ENCODE results near the gene MAGOHB.
A peak's percentile ranks its signal among the peaks of the same experiment; 100 is the strongest.
"Not testable (repeated sequence)": the region's sequence is repeated elsewhere in the genome, so short reads cannot be mapped to it uniquely, and the experiment has no call there.

Gene MAGOHB

DNA sequence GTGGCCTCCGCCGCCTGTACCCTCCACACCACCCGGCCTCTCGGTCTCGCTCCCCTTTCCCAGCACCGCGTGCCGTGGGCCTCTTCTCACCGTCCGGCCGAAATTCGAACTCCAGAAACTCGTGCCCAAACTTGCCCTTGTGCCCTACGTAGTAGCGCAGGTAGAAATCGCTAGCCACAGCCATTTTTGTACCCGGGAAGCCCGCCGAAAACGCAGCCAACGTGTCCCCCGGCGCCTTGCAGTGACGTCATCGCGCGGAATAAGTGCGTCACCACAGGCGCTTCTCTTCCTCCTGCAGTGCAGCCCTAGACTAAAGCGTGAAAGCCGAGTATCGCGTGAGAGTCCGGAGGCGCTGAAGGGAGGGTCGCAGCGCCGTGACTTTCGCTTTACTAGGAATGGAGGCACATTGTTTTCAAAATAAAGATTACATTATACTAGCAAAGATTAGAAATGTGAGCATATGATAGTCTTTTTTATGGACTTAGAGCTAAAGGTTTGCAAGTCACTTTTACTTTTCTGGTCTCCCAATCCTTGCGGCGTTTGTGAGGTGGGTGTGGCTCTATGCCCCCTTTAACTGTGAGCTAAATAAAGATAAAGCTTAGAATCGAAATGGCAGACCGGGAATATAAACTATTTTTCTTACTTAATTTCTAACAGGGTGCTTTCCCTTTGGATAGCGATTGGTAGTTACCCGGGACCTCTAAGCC lies at the start of gene MAGOHB:
Gene MAGOHB (minus strand): TSS at position 261 of the 707 bp plus-strand sequence. CDS start 77 bp downstream, at position 184.
- peak; percentile 95 for DNase-seq

DNA sequence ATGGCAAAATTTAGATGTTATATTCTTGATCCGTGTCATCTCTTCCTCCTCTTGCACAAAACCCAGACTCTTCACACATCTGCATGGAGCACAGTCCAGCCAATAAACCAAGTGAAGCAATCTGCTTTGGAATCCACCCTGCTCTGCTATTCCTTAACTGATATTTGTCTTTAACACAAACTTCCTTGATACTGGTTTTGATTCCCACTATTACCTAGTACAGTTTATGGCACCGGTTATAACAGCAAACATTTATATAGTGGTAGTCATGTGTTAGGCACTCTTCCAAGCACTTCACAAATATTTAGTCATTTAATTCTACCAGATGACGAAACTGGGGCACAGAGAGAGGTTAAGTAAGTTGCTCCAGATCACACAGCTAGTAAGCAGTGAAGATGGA lies 47.9 kb upstream of the MAGOHB start:
- DNase-seq = no peak

DNA sequence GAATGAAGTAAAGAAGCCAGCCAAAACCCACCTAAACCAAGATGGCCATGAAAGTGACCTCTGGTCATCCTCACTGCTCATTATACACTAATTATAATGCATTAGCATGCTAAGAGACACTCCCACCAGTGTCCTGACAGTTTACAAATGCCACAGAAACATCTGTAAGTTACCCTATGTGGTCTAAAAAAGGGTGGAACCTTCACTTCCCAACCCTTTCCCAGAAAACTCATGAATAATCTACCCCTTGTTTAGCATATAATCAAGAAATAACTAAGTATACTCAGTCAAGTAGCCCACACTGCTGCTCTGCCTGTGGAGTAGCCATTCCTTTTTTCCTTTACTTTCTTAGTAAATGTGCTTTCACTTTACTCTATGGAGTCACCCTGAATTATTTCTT lies 40.6 kb upstream of the MAGOHB start:
- no peak for DNase-seq

DNA sequence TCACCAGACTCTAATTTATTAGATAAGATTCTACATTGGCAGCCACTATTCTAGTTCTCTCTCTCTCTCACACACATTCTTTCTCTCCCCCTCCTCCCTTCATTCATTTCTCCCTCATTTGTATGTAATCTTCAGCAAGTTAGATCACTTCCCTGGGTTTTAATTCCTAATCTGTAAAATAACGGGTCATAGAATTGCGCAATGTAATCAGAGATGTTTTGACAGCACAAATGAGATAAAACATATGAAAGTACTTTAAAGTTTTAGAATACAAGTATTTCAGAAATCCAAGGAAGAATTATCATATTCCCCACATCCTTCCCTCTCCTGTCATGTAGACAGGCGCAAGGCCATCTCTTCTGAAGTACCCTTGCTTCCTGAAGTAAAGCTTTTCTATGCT lies 38.8 kb upstream of the MAGOHB start:
- DNase-seq = no peak

DNA sequence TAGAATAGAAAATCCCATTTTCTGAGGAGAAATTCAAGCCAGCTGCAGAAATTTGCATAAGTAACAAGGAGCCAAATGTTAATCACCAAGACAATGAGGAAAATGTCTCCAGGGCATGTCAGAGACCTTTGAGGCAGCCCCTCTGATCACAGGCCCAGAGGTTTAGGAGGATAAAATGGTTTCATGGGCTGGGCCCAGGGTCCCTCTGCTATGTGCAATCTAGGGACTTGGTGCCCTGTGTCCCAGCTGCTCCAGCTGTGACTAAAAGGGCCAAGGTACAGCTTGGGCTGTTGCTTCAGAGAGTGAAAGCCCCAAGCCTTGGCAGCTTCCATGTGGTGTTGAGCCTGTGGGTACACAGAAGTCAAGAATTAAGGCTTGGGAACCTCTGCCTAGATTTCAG lies 33.2 kb upstream of the MAGOHB start:
- DNase-seq = not testable (repeated sequence)

DNA sequence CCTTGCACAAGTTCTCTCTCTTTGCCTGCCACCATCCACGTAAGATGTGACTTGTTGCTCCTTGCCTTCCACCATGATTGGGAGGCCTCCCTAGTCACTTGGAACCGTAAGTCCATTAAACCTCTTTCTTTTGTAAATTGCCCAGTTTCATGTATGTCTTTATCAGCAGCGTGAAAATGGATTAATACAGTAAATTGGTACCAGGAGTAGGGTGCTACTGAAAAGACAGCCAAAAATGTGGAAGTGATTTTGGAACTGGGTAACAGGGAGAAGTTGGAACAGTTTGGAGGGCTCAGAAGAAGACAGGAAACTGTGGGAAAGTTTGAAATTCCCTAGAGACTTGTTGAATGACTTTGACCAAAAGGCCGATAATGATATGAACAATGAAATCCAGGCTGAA lies 32.5 kb upstream of the MAGOHB start:
- DNase-seq = no peak

DNA sequence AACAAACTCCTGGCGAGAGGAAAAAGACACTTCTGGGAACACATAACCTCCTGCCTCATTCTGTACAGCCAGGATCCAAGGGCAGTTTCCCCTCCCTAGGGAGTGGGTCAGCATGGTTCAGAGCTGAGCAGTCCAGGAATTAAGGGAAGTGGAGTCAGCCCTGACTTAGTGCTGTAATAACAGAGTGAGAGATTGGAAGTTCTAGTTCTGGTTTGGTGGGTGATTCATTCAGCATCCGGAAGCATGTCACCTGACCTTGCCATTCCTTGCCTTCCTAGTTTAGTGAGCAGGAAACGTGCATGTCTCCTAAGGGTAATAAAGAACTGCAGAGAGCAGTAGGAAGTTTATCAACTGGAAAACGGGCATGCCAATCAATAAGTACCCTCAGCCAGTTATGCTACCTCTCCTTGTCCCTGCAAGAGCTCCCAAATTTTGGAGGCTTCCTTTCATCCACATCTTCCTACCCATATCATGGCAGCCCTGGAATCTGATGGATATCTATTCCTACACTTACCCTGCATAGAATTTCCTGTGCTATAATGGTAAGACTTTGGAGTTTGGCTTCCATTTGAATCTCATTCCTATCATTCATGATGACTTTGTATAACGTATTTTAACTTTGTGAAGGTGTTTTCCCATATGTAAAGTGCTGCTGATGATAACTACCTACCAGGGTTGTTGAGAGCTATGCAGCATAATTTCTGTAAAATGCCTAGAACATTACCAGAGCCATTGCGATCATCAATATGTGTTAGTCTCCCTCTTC lies 28.5 kb upstream of the MAGOHB start:
- DNase-seq = no peak

DNA sequence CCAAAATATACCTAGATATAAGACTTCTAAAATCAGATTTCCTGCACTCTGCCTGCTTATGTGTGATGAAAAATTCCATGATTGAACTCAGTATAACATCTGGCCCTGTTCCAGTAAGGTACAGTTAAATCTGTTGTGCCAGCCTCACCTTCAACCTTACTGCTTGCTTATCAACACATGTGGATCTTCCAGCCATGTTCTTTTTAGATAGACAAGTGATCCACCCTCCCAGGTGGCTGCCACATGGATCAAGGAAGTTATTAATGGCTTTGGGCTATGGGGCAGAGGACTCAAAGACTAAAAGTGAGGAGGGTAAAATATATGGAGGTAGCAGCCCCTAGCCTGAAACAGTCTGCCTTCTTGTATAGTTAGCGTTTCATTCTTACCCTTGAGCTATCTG lies 25.3 kb upstream of the MAGOHB start:
- no peak for DNase-seq

DNA sequence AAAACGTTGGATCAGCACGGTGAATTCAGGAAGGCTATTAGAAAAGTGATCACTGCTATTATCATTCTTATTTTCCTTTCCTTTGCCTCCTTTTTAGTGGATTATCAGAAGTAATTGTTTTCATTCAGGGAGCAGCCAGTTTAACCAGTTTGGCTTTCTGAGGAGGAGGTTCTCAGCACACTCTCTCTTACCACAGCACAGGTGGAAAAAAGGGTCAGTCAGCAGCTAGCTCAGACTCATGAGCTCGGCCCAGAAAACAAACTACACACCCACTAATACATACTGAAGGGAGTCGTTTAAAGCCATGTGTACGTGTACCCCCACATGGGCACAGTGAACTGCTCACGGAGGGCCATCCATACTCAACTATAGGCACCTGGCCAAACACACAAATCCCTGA lies 23.2 kb upstream of the MAGOHB start:
- no peak for DNase-seq

DNA sequence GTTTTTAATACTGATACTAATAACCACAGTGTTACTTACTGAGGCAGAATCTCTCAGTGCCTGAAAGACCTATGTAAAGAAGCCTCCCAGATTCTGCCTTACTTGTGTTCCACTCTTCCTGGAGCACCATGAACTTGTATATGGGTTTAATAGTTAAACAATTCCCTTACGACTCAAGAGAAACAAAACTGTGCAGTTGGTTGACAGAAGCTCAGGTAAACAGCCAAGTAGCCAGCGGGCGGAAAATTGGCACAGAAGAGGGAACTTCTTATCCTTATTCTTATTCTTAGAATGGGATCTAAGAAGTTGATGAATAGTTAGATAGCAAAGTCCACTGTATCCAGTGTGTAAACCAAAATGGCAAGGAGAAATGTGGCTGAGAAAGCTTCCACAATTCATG lies 22.7 kb upstream of the MAGOHB start:
- DNase-seq = no peak

DNA sequence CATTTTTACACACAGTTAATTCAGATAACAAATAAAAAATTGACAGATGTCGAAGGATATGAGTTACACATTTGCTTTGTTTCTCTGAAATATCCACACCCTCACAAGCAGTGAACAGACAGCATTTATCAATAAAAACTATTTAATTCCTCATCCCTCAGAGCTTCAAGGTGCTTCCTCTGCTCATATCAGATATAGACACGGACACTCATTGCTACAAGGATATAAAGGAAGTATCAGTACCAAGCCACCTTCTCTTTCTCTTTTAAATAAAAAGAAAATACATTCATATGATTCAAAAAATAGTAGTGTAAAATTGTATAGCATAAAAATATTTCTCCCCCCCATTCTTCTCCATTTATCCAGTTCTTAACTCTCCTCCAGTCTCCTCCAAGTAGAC lies 21.9 kb upstream of the MAGOHB start:
- DNase-seq = no peak

DNA sequence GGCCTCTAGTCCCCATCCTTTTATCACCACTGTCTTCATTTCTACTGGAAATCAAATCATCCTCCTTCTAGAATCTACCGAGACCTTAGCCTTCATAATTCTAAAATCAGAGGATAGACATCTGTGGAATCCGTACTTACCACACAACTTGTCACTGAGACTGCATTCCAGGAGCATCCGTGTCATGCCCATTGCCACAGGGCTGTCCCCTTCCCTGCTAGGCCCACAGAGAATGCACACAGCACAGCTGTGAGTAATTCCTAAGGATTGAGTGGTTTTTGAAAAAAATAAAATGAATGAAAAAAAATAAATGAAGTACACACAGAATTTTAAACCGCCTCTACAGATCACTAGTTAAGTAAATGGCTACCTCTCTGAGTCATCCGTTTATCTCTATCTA lies 21.0 kb upstream of the MAGOHB start:
- no peak for DNase-seq

DNA sequence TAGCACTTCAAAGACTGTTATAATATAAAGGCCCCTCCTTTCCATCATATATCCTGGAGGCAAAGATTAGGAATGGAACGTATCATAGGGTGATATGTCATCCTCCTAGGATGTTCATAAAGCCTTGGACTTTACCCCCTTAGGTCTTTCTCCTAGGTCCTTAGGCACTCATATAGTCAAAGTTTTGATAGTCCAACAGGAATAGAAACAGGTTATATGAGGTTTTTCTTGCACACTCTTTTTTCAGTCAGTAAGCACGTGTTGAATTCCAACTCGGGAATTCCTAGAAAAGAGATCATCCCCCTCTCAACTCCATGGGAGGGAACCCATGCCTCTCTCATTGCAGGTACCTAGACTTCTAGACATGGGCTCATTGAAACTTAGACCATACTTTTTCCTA lies 20.1 kb upstream of the MAGOHB start:
- no peak for DNase-seq

DNA sequence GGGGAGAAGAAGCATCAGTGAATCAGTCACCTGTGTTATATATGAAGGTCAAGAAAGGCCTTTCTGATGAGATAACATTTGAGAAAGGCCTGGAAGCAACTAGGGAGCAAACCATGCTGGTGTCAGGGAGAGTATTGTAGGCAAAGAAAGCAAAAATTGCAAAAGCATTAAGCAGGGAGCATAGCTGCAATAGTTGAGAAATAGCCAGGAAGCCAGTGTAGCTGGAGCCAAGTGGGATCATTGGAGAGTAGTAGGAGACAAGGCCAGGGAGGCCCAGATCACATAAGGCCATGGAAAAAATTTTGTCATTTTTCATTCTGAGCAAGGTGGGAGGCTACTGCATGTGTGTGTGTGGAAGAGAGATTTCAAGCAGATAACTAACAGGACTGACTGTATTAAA lies 18.8 kb upstream of the MAGOHB start:
- no peak for DNase-seq

DNA sequence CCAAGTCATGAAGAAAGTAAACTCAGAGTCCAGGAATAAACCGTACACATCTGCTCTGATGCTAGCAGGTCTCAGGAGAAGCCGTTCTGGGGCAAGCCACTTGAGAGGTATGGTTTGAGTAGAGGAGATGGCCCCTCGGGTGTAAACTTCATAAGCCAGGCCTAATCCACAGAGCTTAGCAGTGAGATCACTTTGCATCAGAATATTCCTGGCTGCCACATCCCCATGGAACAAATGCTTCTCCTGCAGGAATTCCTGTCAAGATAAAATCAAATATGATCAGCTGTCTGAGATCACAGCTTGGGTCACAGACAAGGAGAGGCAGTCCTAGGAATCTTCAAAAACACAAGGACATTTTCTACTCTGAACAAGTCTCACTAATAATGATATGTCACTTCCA lies 11.2 kb upstream of the MAGOHB start:
- no peak for DNase-seq

DNA sequence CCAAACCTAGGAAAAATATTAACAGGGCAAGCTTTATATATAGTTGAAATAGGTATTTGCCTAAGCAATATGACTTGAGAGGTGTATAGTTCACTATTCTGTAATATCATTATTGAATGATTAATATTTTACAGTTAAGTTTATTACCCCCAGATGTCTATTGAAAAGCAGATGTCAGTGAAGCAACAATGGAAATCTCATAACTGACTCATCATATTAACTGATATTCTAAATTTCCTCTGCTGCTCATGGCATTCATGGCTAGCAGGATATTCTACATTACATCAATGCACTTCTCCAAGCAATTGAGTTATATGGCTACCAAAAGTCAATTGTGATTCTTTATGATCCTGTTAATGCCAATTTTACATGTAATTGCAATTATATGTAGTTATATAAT lies 9.7 kb upstream of the MAGOHB start:
- DNase-seq = no peak

DNA sequence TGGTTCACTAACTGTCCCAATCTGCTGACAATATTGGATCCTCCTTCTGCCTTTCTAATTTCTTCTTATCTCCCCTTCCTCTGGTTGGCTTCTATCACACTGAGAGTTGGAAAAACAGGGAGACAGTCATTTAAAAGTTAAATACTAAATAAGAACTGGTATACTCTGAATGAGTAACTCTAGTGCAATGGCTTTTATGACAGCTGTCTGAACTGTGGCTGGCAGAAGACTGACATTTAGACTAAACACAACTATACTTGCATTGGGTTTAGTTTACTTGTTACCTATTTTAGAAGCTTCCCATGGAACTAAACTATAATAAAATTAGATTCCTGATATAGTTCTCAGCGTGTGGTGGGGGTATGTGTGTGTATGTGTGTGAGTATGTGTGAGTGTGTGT lies 7.9 kb upstream of the MAGOHB start:
- no peak for DNase-seq

DNA sequence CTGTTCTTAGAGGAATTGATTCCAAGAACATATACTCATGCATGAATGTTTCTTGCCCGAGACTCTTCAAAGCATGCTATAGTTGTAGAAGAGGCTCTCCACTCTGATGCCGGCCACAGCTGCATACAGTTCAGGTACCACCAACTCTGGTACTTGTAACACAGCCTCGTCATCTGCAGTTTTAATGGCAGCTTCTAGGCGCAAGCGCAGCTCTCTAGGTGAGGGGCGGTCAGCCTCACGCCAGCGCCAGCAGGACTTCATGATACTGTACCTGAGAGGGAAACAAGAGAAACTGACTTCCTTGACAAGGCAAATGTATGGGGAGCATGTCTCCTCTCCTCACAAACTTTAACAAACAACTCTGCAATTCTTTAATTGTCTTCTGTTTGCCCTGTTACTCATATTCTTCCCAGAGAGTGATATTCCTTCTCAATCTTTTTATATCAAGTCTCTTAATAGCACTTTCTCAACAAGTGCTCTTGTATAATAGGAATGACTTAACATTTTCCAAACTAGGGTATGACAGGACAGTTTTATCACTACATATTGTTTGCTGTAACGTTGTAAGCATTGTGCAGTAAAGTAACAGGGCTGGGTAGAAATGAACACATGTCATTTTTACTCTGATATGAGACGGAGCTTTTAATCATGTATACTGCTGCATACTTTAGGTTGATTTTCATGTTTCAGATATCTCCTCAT lies 6.8 kb upstream of the MAGOHB start:
- no peak for DNase-seq

DNA sequence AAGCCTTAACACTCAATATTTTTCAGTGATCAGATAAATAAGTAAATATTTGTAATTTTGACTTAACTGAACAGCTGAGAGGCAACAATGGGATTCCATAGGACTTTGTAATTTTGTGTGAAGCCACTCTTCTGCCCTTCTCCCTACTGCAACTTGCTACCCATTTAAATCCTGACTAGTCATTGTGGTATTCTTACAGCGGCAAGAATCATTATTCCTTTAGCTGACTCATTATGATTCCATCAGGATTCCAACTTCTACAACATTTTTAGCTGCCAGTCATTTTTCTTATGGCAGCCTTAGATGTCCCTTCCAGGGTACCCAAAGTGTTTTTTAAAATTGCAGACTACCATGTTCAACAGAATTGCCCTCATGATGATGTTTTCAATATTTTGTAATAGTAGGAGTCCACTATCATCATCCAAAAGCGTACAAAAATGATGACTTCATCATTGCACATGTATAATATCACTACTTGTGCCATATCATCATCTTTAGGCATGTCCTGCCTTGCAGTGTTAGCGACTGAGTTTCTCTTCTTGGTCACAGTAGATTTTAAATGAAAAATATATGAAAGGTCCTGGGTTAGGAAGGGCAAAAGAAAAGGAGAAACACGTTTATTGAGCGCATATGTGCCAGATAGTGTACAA lies 5.1 kb upstream of the MAGOHB start:
- DNase-seq = no peak

DNA sequence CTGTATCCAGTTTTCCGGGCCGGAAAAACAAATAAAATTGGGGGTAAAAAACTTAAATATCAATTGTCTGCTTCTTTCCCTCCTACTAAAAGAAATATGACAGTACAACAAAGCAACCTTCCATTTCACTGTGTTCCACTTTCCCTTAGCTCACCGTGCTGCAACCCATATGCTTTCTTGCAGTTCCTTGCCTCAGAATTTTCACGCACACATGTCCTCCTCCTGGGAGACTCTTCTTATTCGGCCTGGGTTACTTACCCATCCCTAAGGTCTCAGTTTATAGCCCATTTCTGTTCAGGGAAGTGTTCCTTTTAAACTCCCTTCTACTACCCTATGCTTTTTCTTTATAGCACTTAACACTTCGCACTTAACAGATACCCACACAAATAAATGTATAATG lies 4.5 kb upstream of the MAGOHB start:
- no peak for DNase-seq

DNA sequence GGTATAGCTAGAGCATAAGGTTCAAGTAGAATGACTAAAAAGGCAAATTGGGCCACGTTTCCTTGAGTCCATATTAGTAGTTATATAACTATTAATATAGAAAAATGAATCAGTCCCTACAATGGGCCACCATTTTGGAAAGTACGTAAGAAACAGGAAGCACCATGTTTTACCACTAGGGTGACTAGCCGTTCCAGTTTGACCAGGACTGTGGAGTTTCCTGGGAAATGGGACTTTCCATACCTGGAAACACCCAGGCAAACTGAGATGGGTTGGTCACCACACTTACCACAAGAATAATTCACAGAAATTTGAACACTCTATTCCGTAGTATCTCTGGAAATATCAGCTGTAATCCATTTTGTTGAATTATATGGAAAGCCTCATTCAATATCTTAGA lies 2.1 kb upstream of the MAGOHB start:
- DNase-seq = no peak

DNA sequence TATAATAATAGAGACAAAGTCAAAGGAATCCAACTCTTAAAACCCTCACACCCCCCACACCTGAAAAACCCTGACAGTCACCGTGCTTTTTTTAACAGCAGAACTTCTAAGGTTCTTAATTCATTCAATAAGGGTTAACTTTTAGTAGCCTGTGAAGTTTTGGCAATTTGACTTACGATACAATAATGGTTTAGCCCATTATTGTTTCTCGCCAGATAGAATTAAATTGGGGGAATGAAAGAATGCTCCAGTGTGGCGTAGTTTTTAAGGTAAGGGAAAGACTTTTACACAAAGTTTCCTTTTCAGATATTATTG lies 604 bp upstream of the MAGOHB start:
- peak; percentile 53 for DNase-seq

DNA sequence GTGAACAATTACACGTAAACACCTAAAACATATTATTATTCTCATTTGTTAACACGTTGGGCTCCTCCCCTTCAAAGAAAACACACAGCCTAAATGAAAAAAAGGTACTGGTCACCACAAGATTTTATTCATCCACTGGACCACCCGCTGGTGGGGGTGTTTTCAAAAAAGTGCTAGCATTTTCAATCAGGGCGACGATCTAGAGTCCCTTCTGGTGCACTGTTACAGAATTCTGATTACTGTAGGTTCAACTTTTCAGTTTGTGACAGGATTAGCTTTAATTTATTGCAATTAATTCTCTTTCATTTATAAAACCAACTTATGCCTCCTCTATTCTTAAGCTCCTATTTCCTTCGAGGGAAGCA lies 443 bp downstream of the MAGOHB start:
- peak; percentile 62 for DNase-seq

DNA sequence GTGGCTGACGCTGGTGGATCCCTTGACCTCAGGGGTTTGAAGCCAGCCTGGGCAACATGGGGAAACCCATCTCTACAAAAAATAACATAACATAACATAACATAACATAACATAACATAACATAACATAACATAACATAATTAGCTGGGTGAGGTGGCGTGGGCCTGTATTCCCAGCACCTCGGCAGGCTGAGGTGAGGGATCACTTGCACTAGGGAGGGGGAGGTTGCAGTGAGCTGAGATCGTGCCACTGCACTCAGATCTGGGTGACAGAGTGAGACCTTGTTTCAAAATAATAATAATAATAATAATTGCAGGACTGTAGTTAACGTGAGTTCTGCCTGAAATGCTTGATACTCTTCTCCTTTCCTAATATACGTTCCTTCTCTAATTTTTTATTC lies 1.3 kb downstream of the MAGOHB start:
- DNase-seq = no peak
